GM21381 (cell line): ENCODE data around the gene ETV5.

ENCODE experiments used
- ATAC-seq: cut with Tn5 transposase; IDR thresholded peaks from one replicate; pipeline ENCODE4 v1.9.1; 2021; ENCODE audit warnings: mild to moderate bottlenecking, moderate library complexity; ENCODE audit not compliant: unreplicated experiment

The ETV5 gene

GRCh38 chr3:186097317-186097662 is 11.6 kb downstream of the ETV5 start:
- no peak for ATAC-seq

DNA sequence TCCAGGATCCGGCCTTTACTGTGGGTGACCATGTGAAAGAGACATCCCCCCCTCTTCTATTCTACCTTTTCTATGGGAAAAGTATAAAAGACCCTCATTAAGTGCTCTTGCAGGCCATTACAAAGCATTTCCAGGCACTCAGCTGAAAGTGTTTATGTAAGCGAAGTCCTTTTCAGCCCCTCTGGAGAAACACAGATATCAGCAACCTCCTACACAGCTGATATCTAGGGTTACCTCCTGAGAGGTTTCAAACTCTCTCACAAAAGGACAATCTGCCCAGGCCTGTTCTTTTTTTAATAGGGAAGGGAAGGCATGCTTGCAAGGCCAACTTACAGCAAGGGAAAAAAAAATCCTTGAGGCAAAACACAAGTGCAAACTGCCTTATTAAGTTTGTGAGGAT is 12.6 kb downstream of the ETV5 start:
- ATAC-seq = no peak

GRCh38 chr3:186095561-186096081 is 13.3 kb downstream of the ETV5 start:
- ATAC-seq = no peak

DNA sequence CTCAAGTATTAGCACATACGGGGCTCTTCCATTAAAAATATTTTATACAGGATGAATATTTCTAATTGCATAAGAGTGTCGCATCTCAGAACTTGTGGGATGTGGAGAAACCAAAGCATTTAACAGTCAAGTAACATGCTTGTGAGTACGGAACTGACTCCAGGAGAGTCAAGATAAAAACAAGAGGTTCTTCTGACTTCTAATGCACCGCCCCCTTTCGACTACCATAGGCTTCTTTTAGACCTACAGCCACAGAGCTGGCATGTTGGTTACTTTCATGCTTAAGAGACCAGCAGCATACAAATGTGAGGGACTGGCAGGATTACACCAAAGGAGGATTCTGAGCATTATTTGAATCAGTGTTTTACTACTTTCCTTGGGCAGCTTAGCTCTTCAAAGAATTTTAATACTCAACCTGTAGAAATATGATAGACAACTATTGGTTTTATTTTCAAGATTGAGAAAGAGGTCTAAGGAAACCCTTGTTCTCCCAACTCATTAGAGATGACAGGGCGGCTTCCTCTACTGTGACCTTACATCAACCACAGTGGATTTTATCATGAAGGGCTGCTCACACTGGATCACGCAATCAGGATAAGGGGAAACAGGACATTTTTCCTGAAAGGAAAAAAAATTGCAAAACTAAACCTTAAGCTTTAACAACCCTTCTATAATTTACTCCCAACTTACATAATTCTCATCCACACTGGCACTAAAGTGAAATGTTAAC is 14.0 kb downstream of the ETV5 start:
- ATAC-seq = no peak

- ATAC-seq = no peak
Measured at GRCh38 chr3:186094271-186094670, 14.6 kb downstream of the ETV5 start.

- ATAC-seq = no peak
Measured at GRCh38 chr3:186093271-186093900, 15.5 kb downstream of the ETV5 start.

- ATAC-seq = no peak
Measured at GRCh38 chr3:186092360-186093070, 16.4 kb downstream of the ETV5 start.

- ATAC-seq = no peak
Measured at GRCh38 chr3:186090901-186091300, 18.0 kb downstream of the ETV5 start.

DNA sequence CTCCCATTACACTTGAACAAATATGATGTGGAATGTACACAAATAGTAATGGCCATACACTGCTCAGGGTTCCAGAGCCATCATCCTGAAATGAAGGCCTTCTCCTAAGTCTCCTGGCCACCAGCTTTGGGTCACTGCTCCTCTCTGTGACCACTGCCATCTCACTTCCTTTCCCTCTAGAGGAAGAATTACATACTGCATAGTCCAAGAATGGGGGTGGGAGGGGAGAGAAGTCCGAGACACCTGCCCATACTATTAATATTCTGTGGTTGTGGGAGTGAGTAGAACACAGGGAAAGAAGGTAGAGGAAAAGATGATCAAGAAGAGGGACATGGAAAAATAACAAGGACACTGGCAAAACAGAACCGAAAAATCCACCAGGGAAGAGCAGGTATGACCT is 20.6 kb downstream of the ETV5 start:
- ATAC-seq = no peak

DNA sequence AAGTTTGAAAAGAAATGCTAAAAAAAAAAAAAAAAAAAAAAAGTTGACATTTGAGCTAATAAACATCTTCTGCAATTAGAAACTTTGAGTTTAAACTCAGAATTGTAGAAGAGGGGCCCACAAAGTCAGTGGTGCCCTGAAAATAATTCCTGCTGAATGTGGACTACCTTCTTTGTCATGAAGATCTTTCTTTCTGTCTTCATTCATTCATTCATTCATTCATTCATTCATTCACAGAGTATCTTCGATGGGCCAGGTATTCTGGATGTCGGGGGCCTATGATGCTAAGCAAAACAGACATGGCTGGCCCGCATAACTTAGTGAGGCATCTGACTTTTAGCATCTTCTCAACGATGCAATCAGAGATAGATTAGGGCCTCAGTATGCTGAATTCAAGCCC is 24.6 kb downstream of the ETV5 start:
- no peak for ATAC-seq

DNA sequence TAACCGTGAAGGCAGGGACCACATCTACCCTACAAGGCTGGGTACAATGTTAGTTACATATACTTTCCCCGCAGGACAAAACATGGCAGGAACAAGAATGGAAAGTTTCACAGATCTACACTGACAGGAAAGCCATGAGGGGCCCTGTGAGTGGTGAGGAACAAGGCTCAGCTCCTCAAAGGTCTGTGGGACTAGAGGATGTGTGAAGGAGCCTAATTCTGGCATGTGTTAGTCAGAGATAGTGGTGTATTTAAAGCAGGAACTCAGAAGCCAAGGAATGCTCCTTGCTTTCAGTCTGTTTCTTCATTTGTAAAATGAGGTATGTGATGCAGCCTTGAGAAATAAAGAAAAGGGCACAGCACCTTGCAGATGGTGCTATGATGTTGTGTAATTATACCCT is 25.1 kb downstream of the ETV5 start:
- no peak for ATAC-seq

GRCh38 chr3:186082150-186082549 is 26.7 kb downstream of the ETV5 start:
- no peak for ATAC-seq

DNA sequence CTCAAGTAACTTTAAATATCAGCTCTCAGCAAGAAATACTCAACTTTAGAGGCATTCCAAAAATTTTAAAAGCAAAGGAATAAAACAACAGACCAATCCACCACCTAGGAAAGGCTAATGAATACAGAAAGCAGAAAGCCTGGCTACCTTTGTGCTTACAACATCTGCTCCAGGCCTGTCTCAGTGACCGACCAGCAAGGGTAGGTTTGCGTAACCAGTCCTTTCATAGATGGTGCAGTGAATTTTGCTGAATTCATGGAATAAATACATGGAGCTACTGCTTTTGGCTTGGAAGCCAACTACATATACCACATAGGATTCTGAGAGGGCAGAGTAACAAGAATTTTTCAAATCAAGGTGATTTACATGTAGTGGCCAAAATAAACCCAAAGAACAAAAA is 27.2 kb downstream of the ETV5 start:
- ATAC-seq = no peak

GRCh38 chr3:186080849-186081438 is 27.9 kb downstream of the ETV5 start:
- ATAC-seq = no peak

DNA sequence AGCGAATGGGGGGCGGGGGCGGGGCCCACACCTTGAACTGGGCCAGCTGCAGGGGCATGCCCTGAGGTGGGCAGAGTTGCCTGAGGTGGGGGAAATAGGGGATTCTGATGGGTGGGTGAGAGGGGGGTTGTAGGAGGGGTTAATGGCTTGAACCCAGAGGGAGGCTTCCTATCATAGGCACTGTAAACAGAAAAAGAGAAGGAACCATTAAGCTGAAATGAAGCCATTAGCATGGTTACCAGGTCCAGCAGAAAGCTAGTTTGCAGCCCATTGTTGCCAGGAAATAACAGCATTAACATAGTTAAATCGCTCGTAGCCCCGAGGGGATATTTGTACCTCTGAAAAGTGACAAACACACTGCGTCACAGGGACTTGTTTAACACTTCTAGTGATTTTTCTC is 29.0 kb downstream of the ETV5 start:
- ATAC-seq = no peak

GRCh38 chr3:186077466-186077865 is 31.4 kb downstream of the ETV5 start:
- no peak for ATAC-seq

DNA sequence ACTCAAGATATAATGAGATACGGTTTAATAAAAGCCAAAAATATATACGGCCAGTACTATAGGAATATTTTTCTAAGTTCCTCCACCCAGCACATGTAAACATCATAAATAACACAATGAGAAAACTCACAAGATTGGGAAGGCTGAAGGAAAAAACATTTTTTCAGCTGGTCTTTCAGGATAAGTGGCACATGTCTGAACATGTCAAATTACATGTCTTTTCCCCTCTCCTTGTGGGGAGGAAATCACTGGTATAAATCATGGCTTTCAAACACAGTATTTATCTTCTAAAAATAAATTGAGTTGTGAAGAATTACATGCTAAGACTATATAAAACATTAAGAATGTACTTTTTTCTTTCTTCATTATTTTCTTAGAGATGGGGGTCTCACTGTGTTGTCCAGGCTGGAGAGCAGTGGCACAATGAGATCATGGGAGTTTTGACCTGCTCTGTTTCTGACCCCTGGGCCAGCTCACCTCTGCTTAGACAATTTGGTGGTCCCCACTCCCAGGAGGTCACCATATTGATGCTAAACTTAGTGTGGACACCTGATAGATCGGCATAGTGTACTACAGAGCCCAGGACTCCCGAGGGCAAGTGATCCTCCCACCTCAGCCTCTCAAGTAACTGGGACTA is 32.8 kb downstream of the ETV5 start:
- ATAC-seq = no peak

DNA sequence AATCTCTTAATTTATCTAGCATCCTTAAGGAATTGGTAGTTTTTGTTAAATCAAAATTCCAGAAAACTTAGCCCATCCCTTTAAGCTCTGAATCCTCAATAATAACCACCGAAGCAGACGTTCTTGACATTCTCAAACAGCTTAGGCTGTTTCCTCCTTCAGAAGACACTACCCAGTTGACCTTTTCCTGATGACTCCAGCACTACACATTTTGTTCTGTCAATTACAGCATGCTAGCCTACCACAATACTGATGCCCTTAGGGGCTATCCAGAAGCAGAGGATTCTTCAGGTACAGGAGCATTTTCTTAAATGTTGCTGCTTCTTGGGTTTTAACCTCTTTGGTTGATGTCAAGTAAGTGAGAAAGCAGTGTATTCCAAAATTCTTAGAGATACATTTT is 33.4 kb downstream of the ETV5 start:
- no peak for ATAC-seq

- ATAC-seq = no peak
Measured at GRCh38 chr3:186073641-186074040, 35.2 kb downstream of the ETV5 start.

- no peak for ATAC-seq
Measured at GRCh38 chr3:186070996-186071395, 37.9 kb downstream of the ETV5 start.

- ATAC-seq = no peak
Measured at GRCh38 chr3:186070550-186070949, 38.3 kb downstream of the ETV5 start.
